Upper lobe of left lung (tissue), 6 donors: ENCODE results near the gene ILF2. TPM values are rescaled to one million over a fixed set of nuclear protein-coding genes. Genes with fewer than 3 reads are reported as not detected.

ENCODE experiments used
- ATAC-seq, 2 donors: fragments of 200-7000 bp; cut with Tn5 transposase; one replicate each; pipeline ENCODE4 v1.9.1; 2022; ENCODE audit warnings: mild to moderate bottlenecking in 2 of 2, moderate library complexity in 2 of 2; ENCODE audit not compliant: low FRiP score in 2 of 2
- DNase-seq, 2 donors: peaks; one replicate each; pipeline ENCODE4 v3.0.0-alpha.2; 2019 to 2020
- H3K27ac ChIP-seq, 4 donors: fragments of 200-600 bp; sonication (generic); one replicate each; pipeline ENCODE4 v1.5.1; 2016 to 2019
- H3K27me3 ChIP-seq, 4 donors: fragments of 200-600 bp; sonication (generic); one replicate each; pipeline ENCODE4 v1.5.1; 2017 to 2019
- H3K36me3 ChIP-seq, 4 donors: fragments of 200-600 bp; sonication (generic); one replicate each; pipeline ENCODE4 v1.5.1; 2016 to 2019
- H3K4me1 ChIP-seq, 4 donors: fragments of 200-600 bp; sonication (generic); one replicate each; pipeline ENCODE4 v1.5.1; 2018 to 2019
- H3K4me3 ChIP-seq, 4 donors: fragments of 200-600 bp; sonication (generic); one replicate each; pipeline ENCODE4 v1.5.1; 2017 to 2019; ENCODE audit warnings: mild to moderate bottlenecking in 2 of 4, moderate library complexity in 1 of 4
- H3K9me3 ChIP-seq, 4 donors: fragments of 200-600 bp; sonication (generic); one replicate each; pipeline ENCODE4 v1.5.1; 2018 to 2019
- EP300 ChIP-seq, 4 donors: sonication (generic); formaldehyde crosslinking; IDR thresholded peaks; one replicate each; pipeline ENCODE4 v1.5.1; 2017; ENCODE audit warnings: antibody characterized with exemption in 4 of 4, control low read depth in 2 of 4
- POLR2A ChIP-seq, 4 donors: fragments of 450-650 bp; IDR thresholded peaks; one replicate each; pipeline ENCODE4 v1.5.1; 2016 to 2017; ENCODE audit warnings: antibody characterized with exemption in 4 of 4, mild to moderate bottlenecking in 2 of 4
- POLR2AphosphoS5 ChIP-seq, 2 donors: sonication (generic); formaldehyde crosslinking; IDR thresholded peaks; one replicate each; pipeline ENCODE4 v1.5.1; 2017; ENCODE audit warnings: antibody characterized with exemption in 2 of 2
- WGBS, 2 donors: methylation state at CpG; one replicate each; pipeline ENCODE4 v1.1.5; 2017 to 2018; 5-methylcytosine and 5-hydroxymethylcytosine counted together
- small RNA-seq, 4 donors: library from RNA; depleted of rRNA; stranded (forward); fragments of <200 nt; gene quantifications; one replicate each; pipeline ENCODE3, GENCODE V24; 2016
- total RNA-seq, 6 donors: library from RNA; depleted of rRNA in 4 of 6; stranded (reverse); fragments of >200 nt in 4 of 6; gene quantifications; one replicate each; pipeline versions ENCODE4 v1.1.0 to v1.2.1, GENCODE V29; 2016 to 2021
- TF ChIP-seq, protein P1 (sequence below), 6 experiments: fragments of 450-650 bp in 4 of 6; fragments of 200-600 bp in 2 of 6; sonication (generic) in 2 of 6; IDR thresholded peaks; one replicate each; pipeline ENCODE4 v1.5.1; 2016 to 2019; ENCODE audit warnings: antibody characterized with exemption in 6 of 6
- donor health status: DM: no; HTN: no; CAD: no; lungs with moderate emphysema.
- donor health status: DM: no; HTN: yes; CAD: no; lungs with severe emphysema.

ILF2 gene
- total RNA-seq, 6 donors from 2014 or later: 21.0 to 120 (median 75.8) TPM

DNA sequence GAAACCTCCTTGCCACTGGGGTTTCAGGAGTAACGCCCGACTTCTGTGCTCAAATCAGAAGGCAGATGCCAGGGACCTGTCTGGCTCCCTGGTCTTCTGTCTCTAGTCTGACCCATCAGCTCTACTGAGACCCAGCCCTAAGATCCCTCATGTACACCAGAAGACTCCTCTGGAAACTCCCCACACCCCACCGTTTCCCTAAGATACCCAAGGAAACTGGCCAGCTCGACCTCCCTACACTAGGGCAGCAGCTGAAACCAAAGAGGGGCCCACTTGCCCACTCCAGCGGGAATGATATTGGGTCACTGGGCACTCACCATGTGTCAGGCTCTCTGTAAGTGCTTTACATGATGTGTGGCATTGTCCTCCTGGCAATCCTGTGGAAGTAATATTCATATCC lies 57.4 kb downstream of the ILF2 start:
- Histone ChIP-seq H3K27me3 (no peaks in the 10 kb centered on the region), H3K9me3 (no peaks in the 10 kb centered on the region), H3K4me3 (peak overlapping the region in 3 of 4 donors; percentile 43 to 55 (median 49)), H3K27ac (peak overlapping the region; percentile 61 to 99 (median 90)), H3K4me1 (peaks cover 45 to 80% (median 67%) of the 10 kb centered on the region in 4 donors), H3K36me3 (peaks cover 0 to under 1% (median 0%) of the 10 kb centered on the region in 4 donors)
- WGBS, 2 donors: 69 to 79% methylated on average over 5 of the region's 5 CpGs
- TF ChIP-seq EP300 (IDR thresholded peaks at IDR 0.05) (no peak), POLR2AphosphoS5 (IDR thresholded peaks at IDR 0.05) (no peak), POLR2A (IDR thresholded peaks at IDR 0.05) (no peak)
- TF ChIP-seq, protein P1, sequence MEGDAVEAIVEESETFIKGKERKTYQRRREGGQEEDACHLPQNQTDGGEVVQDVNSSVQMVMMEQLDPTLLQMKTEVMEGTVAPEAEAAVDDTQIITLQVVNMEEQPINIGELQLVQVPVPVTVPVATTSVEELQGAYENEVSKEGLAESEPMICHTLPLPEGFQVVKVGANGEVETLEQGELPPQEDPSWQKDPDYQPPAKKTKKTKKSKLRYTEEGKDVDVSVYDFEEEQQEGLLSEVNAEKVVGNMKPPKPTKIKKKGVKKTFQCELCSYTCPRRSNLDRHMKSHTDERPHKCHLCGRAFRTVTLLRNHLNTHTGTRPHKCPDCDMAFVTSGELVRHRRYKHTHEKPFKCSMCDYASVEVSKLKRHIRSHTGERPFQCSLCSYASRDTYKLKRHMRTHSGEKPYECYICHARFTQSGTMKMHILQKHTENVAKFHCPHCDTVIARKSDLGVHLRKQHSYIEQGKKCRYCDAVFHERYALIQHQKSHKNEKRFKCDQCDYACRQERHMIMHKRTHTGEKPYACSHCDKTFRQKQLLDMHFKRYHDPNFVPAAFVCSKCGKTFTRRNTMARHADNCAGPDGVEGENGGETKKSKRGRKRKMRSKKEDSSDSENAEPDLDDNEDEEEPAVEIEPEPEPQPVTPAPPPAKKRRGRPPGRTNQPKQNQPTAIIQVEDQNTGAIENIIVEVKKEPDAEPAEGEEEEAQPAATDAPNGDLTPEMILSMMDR (IDR thresholded peaks at IDR 0.05): no peak
- ATAC-seq: no peak
- DNase-seq: no peak

DNA sequence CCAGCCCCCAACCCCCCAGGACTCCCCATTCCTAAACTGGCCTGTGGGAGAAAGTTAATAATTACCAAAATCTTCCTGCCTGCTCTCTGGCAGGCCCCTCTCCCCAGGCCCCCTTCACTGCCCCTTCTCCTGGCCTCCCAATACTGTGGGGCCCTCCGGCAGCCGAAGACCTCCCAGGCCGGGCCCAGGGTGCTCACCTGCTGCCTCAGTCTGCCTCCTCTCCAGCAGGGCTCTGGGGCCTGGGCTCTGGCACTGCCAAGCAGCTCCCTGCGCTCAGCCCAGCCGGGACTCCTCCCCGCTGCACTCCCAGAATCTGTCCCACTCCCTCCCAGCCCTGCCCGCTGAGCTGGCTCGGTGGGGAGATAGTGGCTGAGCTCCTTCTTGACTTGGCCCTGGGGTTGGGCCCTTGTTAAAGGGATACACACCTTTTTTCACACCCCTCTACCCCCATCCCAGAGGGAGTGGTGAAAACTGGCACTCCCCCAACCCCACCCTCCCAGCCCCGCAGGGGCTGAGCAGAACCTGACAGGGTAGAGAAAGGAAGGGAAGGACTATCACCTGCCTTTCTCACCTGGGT lies 58.0 kb downstream of the ILF2 start, which contains the start of gene S100A16:
Gene S100A16 (minus strand): TSS at position 383 of the 577 bp plus-strand sequence. CDS start 4,986 bp downstream, outside the sequence.
- Histone ChIP-seq H3K4me3 (peak within 1 kb of the TSS; percentile 43 to 55 (median 50)), H3K36me3 (peaks cover 0 to 2% (median 0%) of the 10 kb centered on the region in 4 donors), H3K4me1 (peaks cover 51 to 85% (median 68%) of the 10 kb centered on the region in 4 donors), H3K9me3 (no peaks in the 10 kb centered on the region), H3K27ac (peak within 1 kb of the TSS; percentile 61 to 99 (median 90)), H3K27me3 (no peaks in the 10 kb centered on the region)
- TF ChIP-seq POLR2AphosphoS5 (IDR thresholded peaks at IDR 0.05) (peak; percentile 64 to 87), EP300 (IDR thresholded peaks at IDR 0.05) (no peak), POLR2A (IDR thresholded peaks at IDR 0.05) (peak in 3 of 4 donors; percentile 25 to 84 (median 76))
- 48 to 58% methylated on average over 3 to 9 of the region's 9 CpGs for WGBS, 2 donors
- DNase-seq (peak; percentile 87 to 88), ATAC-seq (peak; percentile 72 to 79)

DNA sequence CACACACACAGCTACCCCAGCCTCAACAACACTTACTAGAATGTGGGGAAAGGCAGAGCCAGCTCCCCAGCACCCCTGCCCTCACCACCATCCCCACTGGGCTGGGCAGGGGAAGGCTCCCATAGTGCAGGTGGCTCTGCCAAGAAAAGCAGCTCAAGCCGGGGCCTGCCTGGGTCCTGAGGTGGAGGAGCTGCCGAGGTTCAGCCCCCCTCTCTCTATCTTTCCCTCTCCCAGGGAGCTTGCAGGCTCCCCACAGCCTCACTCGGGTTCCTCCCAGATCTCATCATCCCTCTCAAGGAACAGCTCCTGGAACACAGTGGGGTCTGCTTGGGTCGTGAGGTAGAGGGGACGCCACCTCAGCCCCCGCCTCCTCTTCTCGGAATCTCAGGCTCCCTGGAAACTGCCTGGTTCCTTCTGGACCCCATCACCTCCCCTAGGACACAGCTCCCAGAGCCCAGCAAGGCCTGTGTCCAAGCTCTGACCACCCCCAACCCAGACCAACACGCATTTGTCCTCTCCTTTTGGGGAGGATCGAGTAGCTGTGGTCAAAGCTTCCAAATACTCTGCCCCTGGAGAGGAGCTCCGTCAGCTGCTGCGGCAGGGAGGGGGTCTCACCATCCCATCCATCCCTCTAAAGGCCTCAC lies 58.6 kb downstream of the ILF2 start:
- no peak for TF ChIP-seq EP300 (IDR thresholded peaks at IDR 0.05)
- TF ChIP-seq, protein P1 (IDR thresholded peaks at IDR 0.05): no peak
- no peak for TF ChIP-seq POLR2AphosphoS5 (IDR thresholded peaks at IDR 0.05)
- no peak for TF ChIP-seq POLR2A (IDR thresholded peaks at IDR 0.05)
- ATAC-seq (no peak), DNase-seq (no peak)
- 71% methylated on average over 10 to 11 of the region's 11 CpGs for WGBS, 2 donors
- peaks cover 50 to 86% (median 67%) of the 10 kb centered on the region in 4 donors for H3K4me1 ChIP-seq
- peak overlapping the region; percentile 61 to 99 (median 90) for H3K27ac ChIP-seq
- no peaks in the 10 kb centered on the region for H3K9me3 ChIP-seq
- peak overlapping the region; percentile 43 to 55 (median 50) for H3K4me3 ChIP-seq
- H3K27me3 ChIP-seq: no peaks in the 10 kb centered on the region
- peaks cover 0 to 8% (median 3%) of the 10 kb centered on the region in 4 donors for H3K36me3 ChIP-seq

Small RNA genes lying within 50 kb of the gene (small RNA-seq; reads per million reads assigned to genes)
- gene MIR8083 (0 reads per million in 4 donors), gene RN7SL372P (0 reads per million in 4 donors)

Other genes starting within 250 kb of the ILF2 start
- gene S100A7, start 210.3 kb downstream of the ILF2 start, total RNA-seq: not detected
- gene S100A6, start 135.0 kb downstream of the ILF2 start, total RNA-seq: 1,000 to 10,000 TPM in 3 of 6 donors, 100 to 1,000 TPM in 3; 399 to 1,595 (median 925) TPM
- not detected for gene S100A5, start 130.1 kb downstream of the ILF2 start, total RNA-seq
- 100 to 1,000 TPM; 234 to 983 (median 633) TPM for gene S100A4, start 125.2 kb downstream of the ILF2 start, total RNA-seq
- gene S100A3, start 121.7 kb downstream of the ILF2 start, total RNA-seq: 1 to 10 TPM in 5 of 6 donors, not detected in 1; 2.0 to 4.4 (median 2.1) TPM
- 10 to 100 TPM in 2 of 6 donors, 1 to 10 TPM in 3, not detected in 1; 2.0 to 12.0 (median 7.9) TPM for gene S100A2, start 105.1 kb downstream of the ILF2 start, total RNA-seq
- 100 to 1,000 TPM in 1 of 6 donors, 10 to 100 TPM in 5; 33.5 to 133 (median 55.7) TPM for gene S100A16, start 57.9 kb downstream of the ILF2 start, total RNA-seq
- 100 to 1,000 TPM in 4 of 6 donors, 10 to 100 TPM in 2; 76.5 to 239 (median 133) TPM for gene S100A14, start 54.7 kb downstream of the ILF2 start, total RNA-seq
- 100 to 1,000 TPM in 2 of 6 donors, 10 to 100 TPM in 4; 72.8 to 132 (median 86.3) TPM for gene S100A13, start 43.5 kb downstream of the ILF2 start, total RNA-seq
- 1 to 10 TPM in 1 of 6 donors, not detected in 5; 1.1 TPM for gene S100A1, start 42.6 kb downstream of the ILF2 start, total RNA-seq
- 10 to 100 TPM; 51.3 to 89.1 (median 59.2) TPM for gene CHTOP, start 36.9 kb downstream of the ILF2 start, total RNA-seq
- gene SNAPIN, start 12.3 kb downstream of the ILF2 start, total RNA-seq: 10 to 100 TPM; 13.5 to 44.4 (median 35.2) TPM
- gene NPR1, start 7.7 kb upstream of the ILF2 start, total RNA-seq: 100 to 1,000 TPM in 1 of 6 donors, 10 to 100 TPM in 5; 32.5 to 101 (median 63.0) TPM
- gene INTS3, start 57.1 kb upstream of the ILF2 start, total RNA-seq: 100 to 1,000 TPM in 1 of 6 donors, 10 to 100 TPM in 5; 58.2 to 159 (median 63.1) TPM
- 100 to 1,000 TPM in 5 of 6 donors, 10 to 100 TPM in 1; 92.8 to 272 (median 167) TPM for gene SLC27A3, start 104.4 kb upstream of the ILF2 start, total RNA-seq